Liver (tissue), 9 donors: ENCODE data around the gene TRAF7. TPM values are rescaled to one million over a fixed set of nuclear protein-coding genes. Genes with fewer than 3 reads are reported as not detected.

Experiments used
- DNase-seq: peaks from one replicate; pipeline ENCODE4 v3.0.0-alpha.2; 2017; ENCODE audit warnings: low spot score
- H3K27ac ChIP-seq, 2 donors: one replicate each; pipeline ENCODE4 v1.7.0; 2013; ENCODE audit warnings: inconsistent platforms in 2 of 2, low read length in 2 of 2, control low read depth in 1 of 2, low read depth in 1 of 2, mild to moderate bottlenecking in 1 of 2
- H3K27me3 ChIP-seq, 4 donors: one replicate each; pipeline versions ENCODE4 v1.6.1 to v1.7.0; 2013; ENCODE audit warnings: low read length in 3 of 4, inconsistent platforms in 1 of 4, mild to moderate bottlenecking in 1 of 4, moderate library complexity in 1 of 4; ENCODE audit not compliant: control insufficient read depth in 4 of 4, insufficient read depth in 4 of 4
- H3K36me3 ChIP-seq, 4 donors: one replicate each; pipeline versions ENCODE4 v1.6.1 to v1.7.0; 2013; ENCODE audit warnings: low read length in 3 of 4, mild to moderate bottlenecking in 3 of 4, low read depth in 1 of 4, moderate library complexity in 1 of 4; ENCODE audit not compliant: control insufficient read depth in 4 of 4, insufficient read depth in 3 of 4
- H3K4me1 ChIP-seq, 4 donors: one replicate each; pipeline versions ENCODE4 v1.6.1 to v1.7.0; 2013; ENCODE audit warnings: low read length in 3 of 4, mild to moderate bottlenecking in 3 of 4, moderate library complexity in 1 of 4; ENCODE audit not compliant: control insufficient read depth in 4 of 4, insufficient read depth in 4 of 4
- H3K4me3 ChIP-seq, 3 donors: one replicate each; pipeline versions ENCODE4 v1.6.1 to v1.7.0; 2013; ENCODE audit warnings: low read length in 3 of 3, control low read depth in 1 of 3, low read depth in 1 of 3, mild to moderate bottlenecking in 1 of 3
- H3K9ac ChIP-seq, 2 donors: one replicate each; pipeline ENCODE4 v1.7.0; 2013; ENCODE audit warnings: low read length in 2 of 2, mild to moderate bottlenecking in 2 of 2, moderate library complexity in 2 of 2, control low read depth in 1 of 2, low read depth in 1 of 2
- H3K9me3 ChIP-seq, 4 donors: one replicate each; pipeline versions ENCODE4 v1.6.1 to v1.7.0; 2013; ENCODE audit warnings: low read length in 3 of 4; ENCODE audit not compliant: control insufficient read depth in 4 of 4
- CTCF ChIP-seq: fragments of 150-350 bp; IDR thresholded peaks from 2 replicates; pipeline ENCODE4 v1.5.1; 2017; ENCODE audit warnings: improper control_type of control experiment, low read depth, low read length; ENCODE audit not compliant: missing input control
- EGR1 ChIP-seq, 2 donors: IDR thresholded peaks; 2 replicates each; pipeline ENCODE4 v1.6.1; 2016 to 2018; ENCODE audit warnings: antibody characterized with exemption in 2 of 2, low read depth in 2 of 2
- FOXA1 ChIP-seq: IDR thresholded peaks from 2 replicates; pipeline ENCODE4 v1.6.1; 2016; ENCODE audit warnings: antibody characterized with exemption
- FOXA2 ChIP-seq: IDR thresholded peaks from 2 replicates; pipeline ENCODE4 v1.6.1; 2016; ENCODE audit warnings: antibody characterized with exemption
- GABPA ChIP-seq, 2 donors: IDR thresholded peaks in 1 of 2; conservative IDR thresholded peaks in 1 of 2; 2 replicates each; pipeline ENCODE4 v1.6.1; 2016; ENCODE audit warnings: antibody characterized with exemption in 2 of 2, mild to moderate bottlenecking in 1 of 2, moderate library complexity in 1 of 2
- HNF4A ChIP-seq, 2 donors: conservative IDR thresholded peaks; 2 replicates each; pipeline ENCODE4 v1.6.1; 2016; ENCODE audit warnings: antibody characterized with exemption in 2 of 2, mild to moderate bottlenecking in 2 of 2
- HNF4G ChIP-seq: IDR thresholded peaks from 2 replicates; pipeline ENCODE4 v1.6.1; 2016; ENCODE audit warnings: antibody characterized with exemption
- JUND ChIP-seq, 2 donors: IDR thresholded peaks; 2 replicates each; pipeline ENCODE4 v1.6.1; 2016; ENCODE audit warnings: antibody characterized with exemption in 2 of 2
- NR2F2 ChIP-seq: IDR thresholded peaks from 2 replicates; pipeline ENCODE4 v1.6.1; 2016; ENCODE audit warnings: antibody characterized with exemption
- RAD21 ChIP-seq, 2 donors: IDR thresholded peaks; 2 replicates each; pipeline ENCODE4 v1.6.1; 2016; ENCODE audit warnings: antibody characterized with exemption in 2 of 2, mild to moderate bottlenecking in 2 of 2
- RXRA ChIP-seq, 2 donors: IDR thresholded peaks; 2 replicates each; pipeline ENCODE4 v1.6.1; 2017 to 2018; ENCODE audit warnings: antibody characterized with exemption in 2 of 2, mild to moderate bottlenecking in 1 of 2
- SP1 ChIP-seq: IDR thresholded peaks from 2 replicates; pipeline ENCODE4 v1.6.1; 2018; ENCODE audit warnings: antibody characterized with exemption, mild to moderate bottlenecking
- TAF1 ChIP-seq: conservative IDR thresholded peaks from 2 replicates; pipeline ENCODE4 v1.6.1; 2016; ENCODE audit warnings: antibody characterized with exemption, mild to moderate bottlenecking
- YY1 ChIP-seq: IDR thresholded peaks from 2 replicates; pipeline ENCODE4 v1.6.1; 2016; ENCODE audit warnings: antibody characterized with exemption, mild to moderate bottlenecking
- ZBTB33 ChIP-seq: IDR thresholded peaks from 2 replicates; pipeline ENCODE4 v1.6.1; 2016; ENCODE audit warnings: antibody characterized with exemption
- WGBS: extraction: QIAGEN DNeasy Blood & Tissue Kit; methylation state at CpG from one replicate; pipeline ENCODE4 v1.1.7; 2013; 5-methylcytosine and 5-hydroxymethylcytosine counted together
- polyA plus RNA-seq, 2 donors: library from polyadenylated mRNA; stranded (reverse) in 1 of 2; unstranded in 1 of 2; fragments of 200-250 nt in 1 of 2; fragments of >200 nt in 1 of 2; fragmentation: Nextera tagmentation in 1 of 2; extraction: Ambion mirVana in 1 of 2; gene quantifications; one replicate each; pipeline versions ENCODE4 v1.2.1 to v1.2.3, GENCODE V29; 2013 to 2015
- total RNA-seq, 2 donors: library from RNA; depleted of rRNA; stranded (reverse); fragments of >200 nt; gene quantifications; one replicate each; pipeline ENCODE4 v1.2.3, GENCODE V29; 2014
- TF ChIP-seq, protein P1 (sequence below): IDR thresholded peaks from 2 replicates; pipeline ENCODE4 v1.6.1; 2016; ENCODE audit warnings: antibody characterized with exemption
- TF ChIP-seq, protein P2 (sequence below): IDR thresholded peaks from 2 replicates; pipeline ENCODE4 v1.6.1; 2016; ENCODE audit warnings: antibody characterized with exemption
- donor health status: healthy.
- donor health status: healthy.
- donor health status: healthy.
- donor health status: healthy.
- donor health status: healthy.

Gene TRAF7
- total and polyA plus RNA-seq, 4 donors, result 14.7 to 36.6 (median 34.0) TPM

- 69% methylated on average over 13 of the region's 13 CpGs for WGBS
- TF ChIP-seq HNF4G (no peak), ZBTB33 (no peak), TAF1 (no peak), NR2F2 (no peak), RXRA (IDR thresholded peaks at IDR 0.05) (no peak), GABPA (IDR thresholded peaks at IDR 0.05 in 1 of 2, conservative IDR thresholded peaks at IDR 0.05 in 1 of 2) (no peak), JUND (IDR thresholded peaks at IDR 0.05) (no peak), SP1 (no peak), CTCF (no peak), FOXA1 (no peak), FOXA2 (no peak), YY1 (no peak), EGR1 (IDR thresholded peaks at IDR 0.05; ENCODE audit: low read depth in 2 of 2) (no peak), RAD21 (IDR thresholded peaks at IDR 0.05) (no peak)
- TF ChIP-seq, protein P1, sequence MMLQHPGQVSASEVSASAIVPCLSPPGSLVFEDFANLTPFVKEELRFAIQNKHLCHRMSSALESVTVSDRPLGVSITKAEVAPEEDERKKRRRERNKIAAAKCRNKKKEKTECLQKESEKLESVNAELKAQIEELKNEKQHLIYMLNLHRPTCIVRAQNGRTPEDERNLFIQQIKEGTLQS, result no peak
- TF ChIP-seq, protein P2, sequence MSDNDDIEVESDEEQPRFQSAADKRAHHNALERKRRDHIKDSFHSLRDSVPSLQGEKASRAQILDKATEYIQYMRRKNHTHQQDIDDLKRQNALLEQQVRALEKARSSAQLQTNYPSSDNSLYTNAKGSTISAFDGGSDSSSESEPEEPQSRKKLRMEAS, result no peak
- peak overlapping the region in 1 of 2 donors; percentile 54 for H3K9ac ChIP-seq
- H3K4me3 ChIP-seq, result no peak overlapping the region
- H3K9me3 ChIP-seq, result no peaks in the 10 kb centered on the region
- peak overlapping the region; percentile 18 to 94 for H3K27ac ChIP-seq
- H3K36me3 ChIP-seq, result peaks cover 0 to 5% (median under 1%) of the 10 kb centered on the region in 4 donors
- H3K27me3 ChIP-seq, result no peaks in the 10 kb centered on the region
- DNase-seq, result no peak
- peaks cover 16 to 83% (median 65%) of the 10 kb centered on the region in 4 donors for H3K4me1 ChIP-seq
Measured at GRCh38 chr16:2151188-2152091, 4.1 kb upstream of the TRAF7 start.

DNA sequence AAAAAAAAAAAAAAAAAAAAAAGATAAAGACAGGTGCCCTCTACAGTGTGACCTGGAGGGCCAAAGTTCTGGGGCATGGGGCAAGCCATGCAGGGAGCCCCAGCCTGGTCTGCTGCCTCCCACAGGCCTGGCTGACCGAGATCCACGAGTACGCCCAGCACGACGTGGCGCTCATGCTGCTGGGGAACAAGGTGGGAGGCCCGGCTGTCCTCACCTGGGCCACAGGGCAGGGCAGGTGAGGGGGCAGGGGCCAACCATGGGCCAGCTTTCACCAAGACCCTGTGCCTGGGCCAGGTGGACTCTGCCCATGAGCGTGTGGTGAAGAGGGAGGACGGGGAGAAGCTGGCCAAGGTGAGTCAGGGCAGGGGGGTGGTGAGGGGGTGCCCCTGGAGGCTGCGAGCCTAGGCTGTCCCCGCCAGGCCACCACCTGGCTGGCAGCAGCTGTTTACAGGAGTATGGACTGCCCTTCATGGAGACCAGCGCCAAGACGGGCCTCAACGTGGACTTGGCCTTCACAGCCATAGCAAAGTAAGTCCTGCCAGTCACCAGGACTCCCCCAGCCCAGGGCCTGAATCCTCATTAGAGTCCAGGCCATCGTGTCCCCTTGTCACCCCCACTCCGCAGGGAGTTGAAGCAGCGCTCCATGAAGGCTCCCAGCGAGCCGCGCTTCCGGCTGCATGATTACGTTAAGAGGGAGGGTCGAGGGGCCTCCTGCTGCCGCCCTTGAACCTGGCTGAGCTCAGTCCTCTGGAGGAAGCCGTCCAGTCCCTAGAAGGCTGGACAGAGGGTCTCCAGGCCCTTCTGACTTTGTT, 2.7 kb upstream of the TRAF7 start:
- no peak for DNase-seq
- Histone ChIP-seq H3K4me1 (peaks cover 18 to 88% (median 69%) of the 10 kb centered on the region in 4 donors), H3K27ac (peak overlapping the region; percentile 78 to 94), H3K27me3 (no peaks in the 10 kb centered on the region), H3K9ac (peak overlapping the region; percentile 68 to 100), H3K4me3 (peak overlapping the region; percentile 58 to 99 (median 95)), H3K36me3 (peaks cover 0 to 5% (median under 1%) of the 10 kb centered on the region in 4 donors), H3K9me3 (no peaks in the 10 kb centered on the region)
- WGBS, result 13% methylated on average over 25 of the region's 25 CpGs
- peak; percentile 28 for TF ChIP-seq FOXA1
- no peak for TF ChIP-seq ZBTB33
- peak in 1 of 2 donors; percentile 58 for TF ChIP-seq GABPA (IDR thresholded peaks at IDR 0.05 in 1 of 2, conservative IDR thresholded peaks at IDR 0.05 in 1 of 2)
- TF ChIP-seq FOXA2, result no peak
- TF ChIP-seq CTCF, result peak; percentile 3
- TF ChIP-seq TAF1, result no peak
- peak in 1 of 2 donors; percentile 35 for TF ChIP-seq RAD21 (IDR thresholded peaks at IDR 0.05)
- TF ChIP-seq HNF4A (conservative IDR thresholded peaks at IDR 0.05), result peak; percentile 89 to 96
- peak; percentile 74 to 77 for TF ChIP-seq RXRA (IDR thresholded peaks at IDR 0.05)
- TF ChIP-seq, protein P2, result peak; percentile 44
- TF ChIP-seq YY1, result peak; percentile 23
- peak; percentile 66 for TF ChIP-seq SP1
- TF ChIP-seq JUND (IDR thresholded peaks at IDR 0.05), result no peak
- TF ChIP-seq NR2F2, result no peak
